Suprapubic skin (tissue), 3 donors: ENCODE measurements around the gene FBRS.

Experiments used
- CTCF ChIP-seq, 2 donors: fragments of 200-600 bp in 1 of 2; fragments of 450-650 bp in 1 of 2; sonication (generic) in 1 of 2; IDR thresholded peaks; one replicate each; pipeline ENCODE4 v1.5.1; 2016 to 2019; ENCODE audit warnings: antibody characterized with exemption in 2 of 2, mild to moderate bottlenecking in 1 of 2, moderate library complexity in 1 of 2
- EP300 ChIP-seq: sonication (generic); formaldehyde crosslinking; IDR thresholded peaks from one replicate; pipeline ENCODE4 v1.6.1; 2017; ENCODE audit warnings: antibody characterized with exemption
- POLR2A ChIP-seq, 2 donors: fragments of 450-650 bp; IDR thresholded peaks; one replicate each; pipeline ENCODE4 v1.6.1; 2017; ENCODE audit warnings: antibody characterized with exemption in 2 of 2, mild to moderate bottlenecking in 2 of 2, moderate library complexity in 2 of 2

GRCh38 chr16:30663820-30664219 is 5.6 kb downstream of the FBRS start:
- TF ChIP-seq POLR2A (IDR thresholded peaks at IDR 0.05) (no peak), CTCF (IDR thresholded peaks at IDR 0.05) (no peak), EP300 (no peak)
